H9 (cell line): ENCODE measurements around the gene CD93. TPM values are rescaled to one million over a fixed set of nuclear protein-coding genes. Genes with fewer than 3 reads are reported as not detected.

ENCODE experiments used
- DNase-seq: peaks from one replicate; pipeline ENCODE4 v3.0.0-alpha.2; 2017
- H2AFZ ChIP-seq: one replicate; pipeline ENCODE4 v1.6.1; 2013; ENCODE audit warnings: mild to moderate bottlenecking, low read length, control low read depth, moderate library complexity
- H2AK5ac ChIP-seq: 2 replicates; pipeline ENCODE4 v1.6.1; 2013; ENCODE audit warnings: low read length, control low read depth, mixed read lengths; ENCODE audit not compliant: insufficient read length
- H2BK120ac ChIP-seq: one replicate; pipeline ENCODE4 v1.6.1; 2013; ENCODE audit warnings: low read depth, mild to moderate bottlenecking, low read length, control low read depth, inconsistent platforms; ENCODE audit not compliant: poor library complexity, severe bottlenecking
- H2BK12ac ChIP-seq: 2 replicates; pipeline ENCODE4 v1.6.1; 2013; ENCODE audit warnings: low read length, control low read depth, mixed read lengths, low read depth; ENCODE audit not compliant: insufficient read length
- H2BK15ac ChIP-seq: 2 replicates; pipeline ENCODE4 v1.6.1; 2013; ENCODE audit warnings: low read depth, low read length, control low read depth
- H2BK20ac ChIP-seq: one replicate; pipeline ENCODE4 v1.6.1; 2013; ENCODE audit warnings: low read depth, mild to moderate bottlenecking, low read length, control low read depth, inconsistent platforms; ENCODE audit not compliant: poor library complexity, severe bottlenecking
- H2BK5ac ChIP-seq: 2 replicates; pipeline ENCODE4 v1.6.1; 2013; ENCODE audit warnings: low read length, control low read depth, mixed read lengths; ENCODE audit not compliant: insufficient read length
- H3K14ac ChIP-seq: 2 replicates; pipeline ENCODE4 v1.6.1; 2013; ENCODE audit warnings: low read length, control low read depth; ENCODE audit not compliant: insufficient read depth
- H3K18ac ChIP-seq: 2 replicates; pipeline ENCODE4 v1.6.1; 2013; ENCODE audit warnings: low read depth, mild to moderate bottlenecking, mixed read lengths, low read length, control low read depth; ENCODE audit not compliant: insufficient read length
- H3K23ac ChIP-seq: 2 replicates; pipeline ENCODE4 v1.6.1; 2013; ENCODE audit warnings: low read length, control low read depth, mixed read lengths, low read depth; ENCODE audit not compliant: insufficient read length
- H3K23me2 ChIP-seq: 2 replicates; pipeline ENCODE4 v1.6.1; 2013; ENCODE audit warnings: low read depth, mild to moderate bottlenecking, mixed read lengths, low read length, control low read depth; ENCODE audit not compliant: insufficient read length, poor library complexity, severe bottlenecking
- H3K27ac ChIP-seq: 2 replicates; pipeline ENCODE4 v1.5.1; 2013; ENCODE audit warnings: low read length, control low read depth, mixed read lengths, low read depth; ENCODE audit not compliant: insufficient read length
- H3K27me3 ChIP-seq: 2 replicates; pipeline ENCODE4 v1.6.1; 2013; ENCODE audit warnings: low read length, control low read depth, inconsistent platforms; ENCODE audit not compliant: insufficient read depth
- H3K4ac ChIP-seq: 2 replicates; pipeline ENCODE4 v1.6.1; 2013; ENCODE audit warnings: low read depth, mild to moderate bottlenecking, control low read depth, inconsistent platforms, low read length, moderate library complexity
- H3K4me1 ChIP-seq: 2 replicates; pipeline ENCODE4 v1.6.1; 2013; ENCODE audit warnings: low read length, control low read depth, inconsistent platforms; ENCODE audit not compliant: insufficient read depth
- H3K4me2 ChIP-seq: 2 replicates; pipeline ENCODE4 v1.6.1; 2013; ENCODE audit warnings: low read length, control low read depth, mixed read lengths; ENCODE audit not compliant: insufficient read length, insufficient read depth
- H3K56ac ChIP-seq: 2 replicates; pipeline ENCODE4 v1.6.1; 2013; ENCODE audit warnings: low read depth, mild to moderate bottlenecking, mixed read lengths, low read length, control low read depth; ENCODE audit not compliant: insufficient read length
- H3K79me1 ChIP-seq: 2 replicates; pipeline ENCODE4 v1.6.1; 2013; ENCODE audit warnings: low read depth, mild to moderate bottlenecking, moderate library complexity, low read length, control low read depth, inconsistent platforms; ENCODE audit not compliant: insufficient read depth, poor library complexity, severe bottlenecking
- H3K79me2 ChIP-seq: 2 replicates; pipeline ENCODE4 v1.6.1; 2013; ENCODE audit warnings: low read length, control low read depth, inconsistent platforms; ENCODE audit not compliant: insufficient read depth
- H3K9ac ChIP-seq: 2 replicates; pipeline ENCODE4 v1.6.1; 2013; ENCODE audit warnings: low read length, control low read depth, mixed read lengths; ENCODE audit not compliant: insufficient read length; ENCODE audit errors: extremely low read depth
- H3K9me3 ChIP-seq: one replicate; pipeline ENCODE4 v1.6.1; 2013; ENCODE audit warnings: low read depth, low read length, inconsistent platforms; ENCODE audit not compliant: control insufficient read depth
- H3T11ph ChIP-seq: one replicate; pipeline ENCODE4 v1.6.1; 2013; ENCODE audit warnings: mild to moderate bottlenecking, low read length, control low read depth, inconsistent platforms
- H4K20me1 ChIP-seq: one replicate; pipeline ENCODE4 v1.6.1; 2013; ENCODE audit not compliant: control insufficient read depth, insufficient read length, insufficient read depth
- H4K5ac ChIP-seq: 2 replicates; pipeline ENCODE4 v1.6.1; 2013; ENCODE audit warnings: low read depth, mild to moderate bottlenecking, mixed read lengths, low read length, control low read depth; ENCODE audit not compliant: insufficient read length
- H4K8ac ChIP-seq: replicated peaks from 2 replicates; pipeline ENCODE4 v1.6.1; 2013; ENCODE audit warnings: low read length, control low read depth, mixed read lengths, low read depth; ENCODE audit not compliant: insufficient read length
- H4K91ac ChIP-seq: 2 replicates; pipeline ENCODE4 v1.6.1; 2013; ENCODE audit warnings: low read depth, mild to moderate bottlenecking, moderate library complexity, mixed read lengths, low read length, control low read depth; ENCODE audit not compliant: insufficient read length
- H3K27ac Mint-ChIP-seq, 3 experiments: 2 replicates in 2 of 3; 3 replicates in 1 of 3; pipeline ENCODE4 v1.8.0; 2020 to 2021; ENCODE audit warnings: mixed read lengths in 3 of 3, mild to moderate bottlenecking in 1 of 3, moderate library complexity in 1 of 3
- H3K27me3 Mint-ChIP-seq: 2 replicates; pipeline ENCODE4 v1.8.0; 2021; ENCODE audit warnings: low read depth, mild to moderate bottlenecking, moderate library complexity, mixed read lengths
- H3K36me3 Mint-ChIP-seq, 3 experiments: 2 replicates in 2 of 3; 3 replicates in 1 of 3; pipeline ENCODE4 v1.8.0; 2020 to 2021; ENCODE audit warnings: low read depth in 3 of 3, mixed read lengths in 3 of 3; ENCODE audit not compliant: insufficient read depth in 1 of 3
- H3K4me1 Mint-ChIP-seq, 2 experiments: 2 replicates each; pipeline ENCODE4 v1.8.0; 2020; ENCODE audit warnings: mixed read lengths in 2 of 2
- H3K4me3 Mint-ChIP-seq, 2 experiments: 2 replicates in 1 of 2; 3 replicates in 1 of 2; pipeline ENCODE4 v1.8.0; 2020 to 2021; ENCODE audit warnings: mild to moderate bottlenecking in 2 of 2, mixed read lengths in 2 of 2, moderate library complexity in 1 of 2
- H3K9me3 Mint-ChIP-seq, 2 experiments: 2 replicates in 1 of 2; 3 replicates in 1 of 2; pipeline ENCODE4 v1.8.0; 2020; ENCODE audit warnings: mild to moderate bottlenecking in 2 of 2, mixed read lengths in 2 of 2, moderate library complexity in 1 of 2
- CTCF ChIP-seq: fragments of 200-600 bp; sonication (generic); conservative IDR thresholded peaks from 3 replicates; pipeline ENCODE4 v1.8.0; 2021; ENCODE audit warnings: antibody characterized with exemption, mild to moderate bottlenecking
- WGBS: extraction: QIAGEN DNeasy Blood & Tissue Kit; methylation state at CpG from one replicate; pipeline ENCODE4 v1.1.7; 2013; ENCODE audit warnings: missing lambda C conversion rate, low lambda C conversion rate, mixed read lengths; ENCODE audit not compliant: insufficient read length; ENCODE audit errors: extremely low coverage; 5-methylcytosine and 5-hydroxymethylcytosine counted together
- total RNA-seq: library from RNA; stranded (reverse); gene quantifications from 2 replicates; pipeline ENCODE4 v1.2.1, GENCODE V29; 2021

Gene CD93
- total RNA-seq, 1 experiment from 2014 or later, result not detected

- no peak overlapping the region for H3K27ac ChIP-seq
- no peak for DNase-seq
- no peak overlapping the region; a peak in 1 of 5 replicates for H3K4me3 Mint-ChIP-seq
- no peak overlapping the region for H3T11ph ChIP-seq
- no peak for TF ChIP-seq CTCF
- no peak overlapping the region for H3K4ac ChIP-seq
- H3K27me3 ChIP-seq, result peaks cover 21% of the 10 kb centered on the region; the same call in 1 of the 2 replicates
- H4K20me1 ChIP-seq, result no peaks in the 10 kb centered on the region
- H2BK15ac ChIP-seq, result no peak overlapping the region
- H3K27ac Mint-ChIP-seq, result no peak overlapping the region
- H2BK20ac ChIP-seq, result no peak overlapping the region
- H3K4me2 ChIP-seq, result no peak overlapping the region
- H3K9me3 ChIP-seq, result no peaks in the 10 kb centered on the region
- H3K14ac ChIP-seq, result no peak overlapping the region
- H3K23me2 ChIP-seq, result no peaks in the 10 kb centered on the region
- H3K4me1 Mint-ChIP-seq, result peaks cover under 1 to 7% of the 10 kb centered on the region in 2 experiments
- no peak overlapping the region for H4K5ac ChIP-seq
- H2BK12ac ChIP-seq, result no peak overlapping the region
- H3K79me2 ChIP-seq, result no peaks in the 10 kb centered on the region
- H2BK5ac ChIP-seq, result no peak overlapping the region
- H2BK120ac ChIP-seq, result no peak overlapping the region
- H4K91ac ChIP-seq, result no peak overlapping the region
- no peak overlapping the region for H2AFZ ChIP-seq
- no peaks in the 10 kb centered on the region for H3K9me3 Mint-ChIP-seq
- no peak overlapping the region for H2AK5ac ChIP-seq
- peaks cover 0 to 2% (median 0%) of the 10 kb centered on the region in 3 experiments; a peak in 1 of 7 replicates for H3K36me3 Mint-ChIP-seq
- 0 out of 2 replicates have a peak, but pooled peaks cover under 1% of the 10 kb centered on the region for H3K4me1 ChIP-seq
- H4K8ac ChIP-seq, result no peak overlapping the region
- H3K18ac ChIP-seq, result no peak overlapping the region
- no peak overlapping the region for H3K9ac ChIP-seq
- H3K56ac ChIP-seq, result no peak overlapping the region
- H3K23ac ChIP-seq, result no peak overlapping the region
- peaks cover 97% of the 10 kb centered on the region for H3K27me3 Mint-ChIP-seq
- H3K79me1 ChIP-seq, result no peaks in the 10 kb centered on the region
- no CpG with 5 or more reads among the region's 11 CpGs for WGBS
Observed at GRCh38 chr20:23036371-23036770, 49.8 kb downstream of the CD93 start.
